ENCODE data around the gene NDRG4. TPM values are rescaled to one million over a fixed set of nuclear protein-coding genes. Genes with fewer than 3 reads are reported as not detected.

The NDRG4 gene
- total RNA-seq, 1 experiment from 2014 or later, result 8.6 TPM

GRCh38 chr16:58452640-58453039 is 47.3 kb upstream of the NDRG4 start (continued):
- no peak for TF ChIP-seq YY1 (IDR thresholded peaks at IDR 0.05; ENCODE audit: extremely low read depth, insufficient replicate concordance, low read depth, low read length)
- TF ChIP-seq ZBTB33 (IDR thresholded peaks at IDR 0.05; ENCODE audit: extremely low read depth, insufficient replicate concordance, low read length), result no peak
- TF ChIP-seq POLR2A (IDR thresholded peaks at IDR 0.05; ENCODE audit: borderline replicate concordance, extremely low read depth, insufficient read depth, insufficient read length), result no peak

- POLR2A ChIA-PET, result no interaction called here
- H3K27ac ChIP-seq (ENCODE audit: low read depth, low read length), result no peak overlapping the region
- H3K4me1 ChIP-seq (ENCODE audit: control insufficient read depth in 1 of 2, insufficient read depth in 2 of 2, low read length in 2 of 2), result peaks cover 2 to 15% of the 10 kb centered on the region in 2 experiments
- ATAC-seq, result no peak
- BruUV-seq (replicated peaks), result no TSS peak
- H3K4me2 ChIP-seq (ENCODE audit: low read length), result no peak overlapping the region
- RAD21 ChIA-PET (ENCODE audit: low non-redundant PET in 1 of 2, low total read pairs in 2 of 2, uncharacterized antibody in 2 of 2, unreplicated experiment in 2 of 2), result no interaction called here
- no peak overlapping the region for H2AFZ ChIP-seq (ENCODE audit: low read depth, low read length, poor library complexity, severe bottlenecking)
- H3K36me3 ChIP-seq (ENCODE audit: control insufficient read depth in 1 of 2, insufficient read depth in 2 of 2, low read length in 2 of 2), result no peaks in the 10 kb centered on the region
- no peaks in the 10 kb centered on the region for H4K20me1 ChIP-seq (ENCODE audit: insufficient read depth)
- TF ChIP-seq REST (IDR thresholded peaks at IDR 0.05; ENCODE audit: low read depth) (no peak), EZH2 (IDR thresholded peaks at IDR 0.05) (no peak), EZH2phosphoT487 (IDR thresholded peaks at IDR 0.05; ENCODE audit: borderline replicate concordance) (no peak), ZBTB33 (IDR thresholded peaks at IDR 0.05; ENCODE audit: extremely low read depth, insufficient replicate concordance, low read length) (no peak), MAX (IDR thresholded peaks at IDR 0.05) (no peak), ZNF274 (IDR thresholded peaks at IDR 0.05; ENCODE audit: low read depth, low read length) (no peak), POLR2A (IDR thresholded peaks at IDR 0.05; ENCODE audit: borderline replicate concordance, extremely low read depth, insufficient read depth, insufficient read length) (no peak), ZFX (IDR thresholded peaks at IDR 0.05) (no peak), ELF1 (IDR thresholded peaks at IDR 0.05; ENCODE audit: borderline replicate concordance, low read depth) (no peak)
- no peak for DNase-seq (ENCODE audit: low read depth, low spot score)
- H3K9me2 ChIP-seq (ENCODE audit: insufficient read depth), result no peaks in the 10 kb centered on the region
- no peaks in the 10 kb centered on the region for H3K9me3 ChIP-seq (ENCODE audit: control insufficient read depth in 1 of 2, insufficient read depth in 1 of 2, low read depth in 1 of 2, low read length in 2 of 2)
- no peak overlapping the region for H3K9ac ChIP-seq (ENCODE audit: low read length)
- H3K4me3 ChIP-seq (replicated peaks in 1 of 2; ENCODE audit: low read depth in 1 of 2, low read length in 2 of 2), result no peak overlapping the region
- intact Hi-C loops (cut with micrococcal nuclease), result no loop called here
- CTCF ChIA-PET, result no interaction called here
- no peaks in the 10 kb centered on the region for H3K27me3 ChIP-seq (ENCODE audit: insufficient read depth, low read length)
- H3K79me2 ChIP-seq (ENCODE audit: insufficient read depth, low read length), result no peaks in the 10 kb centered on the region
Measured at GRCh38 chr16:58454178-58454577, 45.8 kb upstream of the NDRG4 start.

All from HCT116 (cell line).